HEK293 (cell line): ENCODE measurements around the gene ECD.

Source experiments
- BCL11A ChIP-seq: fragments of 450-650 bp; formaldehyde crosslinking; IDR thresholded peaks from 2 replicates; pipeline ENCODE4 v1.5.1; 2016; ENCODE audit warnings: low read depth, missing biosample characterization, missing genetic modification characterization
- CTCF ChIP-seq: fragments of 450-650 bp; formaldehyde crosslinking; IDR thresholded peaks from 2 replicates; pipeline ENCODE4 v1.5.1; 2016; ENCODE audit warnings: missing biosample characterization, missing genetic modification characterization
- MEIS1 ChIP-seq: sonication (generic); formaldehyde crosslinking; IDR thresholded peaks from 2 replicates; pipeline ENCODE4 v1.8.1; 2022; ENCODE audit warnings: missing genetic modification reagents, mild to moderate bottlenecking, borderline replicate concordance
- ZBTB20 ChIP-seq: fragments of 450-650 bp; formaldehyde crosslinking; IDR thresholded peaks from 2 replicates; pipeline ENCODE4 v1.5.1; 2016; ENCODE audit warnings: missing biosample characterization, missing genetic modification characterization
- ZBTB26 ChIP-seq: fragments of 450-650 bp; formaldehyde crosslinking; optimal IDR thresholded peaks from 2 replicates; pipeline ENCODE3; 2016; ENCODE audit warnings: missing biosample characterization, mild to moderate bottlenecking, missing genetic modification characterization
- ZNF324 ChIP-seq: fragments of 450-650 bp; formaldehyde crosslinking; IDR thresholded peaks from 2 replicates; pipeline ENCODE4 v1.5.1; 2016; ENCODE audit warnings: missing biosample characterization, missing genetic modification characterization

DNA sequence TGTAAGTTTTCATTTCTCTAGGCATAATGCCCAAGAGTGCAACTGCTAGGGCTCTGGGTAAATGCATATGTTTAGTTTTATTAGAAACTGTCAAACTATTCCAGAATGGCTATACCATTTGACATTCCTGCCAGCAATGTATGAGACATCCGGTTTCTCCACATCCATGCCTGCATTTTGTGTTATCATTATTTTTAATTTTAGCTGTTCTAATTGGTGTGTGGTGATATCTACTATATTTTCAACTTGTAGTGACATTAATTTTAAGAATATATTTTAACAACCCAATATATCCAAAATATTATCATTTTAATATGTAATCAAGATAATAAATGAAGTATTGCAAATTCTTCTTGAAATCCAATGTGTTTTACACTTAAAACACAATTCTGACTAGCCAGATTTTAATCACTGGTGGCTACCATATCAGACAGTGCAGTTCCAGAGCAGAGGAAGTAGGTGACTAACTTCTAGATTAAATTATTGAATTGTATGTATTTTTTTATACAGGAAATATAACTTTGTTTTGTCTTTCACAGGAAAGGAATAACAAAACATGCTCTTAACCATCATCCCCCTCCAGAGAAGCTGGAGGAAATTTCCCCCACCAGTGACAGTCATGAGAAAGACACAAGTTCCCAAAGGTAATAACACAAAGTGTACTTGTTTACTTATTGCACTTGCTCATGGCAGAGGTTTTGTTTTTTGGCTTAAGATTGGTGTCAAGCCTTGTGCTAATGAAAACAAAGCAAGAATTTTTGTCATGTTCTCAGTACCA is 6.5 kb upstream of the ECD start:
- TF ChIP-seq CTCF (tag by site-specific recombination) (no peak), ZNF324 (tag by site-specific recombination) (no peak), BCL11A (tag by site-specific recombination) (no peak), MEIS1 (CRISPR knock-in tag) (no peak), ZBTB20 (tag by site-specific recombination) (no peak), ZBTB26 (tag by site-specific recombination) (no peak)
